K562 (cell line): Measurements from ENCODE around the gene AKT1.

Source experiments
- EP300 ChIP-seq: IDR thresholded peaks from 2 replicates; pipeline ENCODE4 v1.6.1; 2012; ENCODE audit warnings: low read length, improper control_type of control experiment
- ESRRA ChIP-seq: fragments of 450-650 bp; IDR thresholded peaks from 2 replicates; pipeline ENCODE4 v1.6.1; 2014; ENCODE audit warnings: low read depth, mild to moderate bottlenecking, moderate library complexity, borderline replicate concordance
- GABPB1 ChIP-seq: sonication (generic); formaldehyde crosslinking; IDR thresholded peaks from 2 replicates; pipeline ENCODE4 v1.8.0; 2022; ENCODE audit warnings: mild to moderate bottlenecking, missing genetic modification reagents
- NR4A1 ChIP-seq, 2 experiments: fragments of 250-450 bp in 1 of 2; fragments of 450-650 bp in 1 of 2; sonication (Bioruptor Pico) in 1 of 2; IDR thresholded peaks; 2 replicates each; pipeline versions ENCODE4 v1.4.0 to v1.6.1; 2016 to 2020; ENCODE audit warnings: mild to moderate bottlenecking in 2 of 2, missing compliant biosample characterization in 1 of 2, missing genetic modification characterization in 1 of 2, moderate library complexity in 1 of 2
- POLR2A ChIP-seq: fragments of 450-650 bp; conservative IDR thresholded peaks from 2 replicates; pipeline ENCODE4 v1.6.1; 2016
- POU5F1 ChIP-seq: fragments of 150-350 bp; IDR thresholded peaks from 2 replicates; pipeline ENCODE4 v1.6.1; 2014; ENCODE audit warnings: borderline replicate concordance, low read length, low read depth, mild to moderate bottlenecking; ENCODE audit not compliant: partially characterized antibody
- THRB ChIP-seq: fragments of 450-650 bp; formaldehyde crosslinking; conservative IDR thresholded peaks from 2 replicates; pipeline ENCODE4 v1.4.0; 2022; ENCODE audit warnings: mild to moderate bottlenecking, missing genetic modification characterization
- ZNF239 ChIP-seq: fragments of 250-450 bp; sonication (Bioruptor Pico); IDR thresholded peaks from 2 replicates; pipeline ENCODE4 v1.4.0; 2020; ENCODE audit warnings: mild to moderate bottlenecking
- ZNF274 ChIP-seq: IDR thresholded peaks from 2 replicates; pipeline ENCODE4 v1.6.1; 2011; ENCODE audit warnings: low read depth, mild to moderate bottlenecking, low read length, moderate library complexity, borderline replicate concordance
- ZNF311 ChIP-seq: fragments of 250-450 bp; sonication (Bioruptor Pico); IDR thresholded peaks from 2 replicates; pipeline ENCODE4 v1.4.0; 2020; ENCODE audit warnings: mild to moderate bottlenecking, moderate library complexity
- TF ChIP-seq, protein P1 (sequence below), 3 experiments: IDR thresholded peaks in 2 of 3; conservative IDR thresholded peaks in 1 of 3; 2 replicates each; pipeline ENCODE4 v1.5.1; 2011 to 2012; ENCODE audit warnings: low read length in 3 of 3, mild to moderate bottlenecking in 3 of 3, control low read depth in 2 of 3, improper control_type of control experiment in 1 of 3, inconsistent platforms in 1 of 3, low read depth in 1 of 3, mixed read lengths in 1 of 3, moderate library complexity in 1 of 3; ENCODE audit not compliant: insufficient read depth in 2 of 3
- TF ChIP-seq, protein P2 (sequence below), 2 experiments: fragments of 450-650 bp in 1 of 2; sonication (generic) in 1 of 2; formaldehyde crosslinking in 1 of 2; IDR thresholded peaks in 1 of 2; conservative IDR thresholded peaks in 1 of 2; 2 replicates each; pipeline versions ENCODE4 v1.6.1 to v1.8.1; 2016 to 2023; ENCODE audit warnings: mild to moderate bottlenecking in 2 of 2, moderate library complexity in 2 of 2, inconsistent platforms in 1 of 2, missing genetic modification reagents in 1 of 2
- TF ChIP-seq, protein P3 (sequence below): fragments of 450-650 bp; formaldehyde crosslinking; IDR thresholded peaks from 2 replicates; pipeline ENCODE4 v1.4.0; 2022; ENCODE audit warnings: missing genetic modification characterization

- TF ChIP-seq THRB (CRISPR knock-in tag) (no peak), ZNF274 (no peak), ESRRA (peak; percentile 39; the same call in 1 of the 2 replicates), NR4A1 (CRISPR knock-in tag; IDR thresholded peaks at IDR 0.05) (no peak), NR4A1 (tag; IDR thresholded peaks at IDR 0.05) (no peak), ZNF311 (CRISPR knock-in tag) (no peak), POLR2A (peak; percentile 61), EP300 (no peak), GABPB1 (CRISPR knock-in tag) (peak; percentile 33; the same call in 1 of the 2 replicates), ZNF239 (CRISPR knock-in tag) (no peak), POU5F1 (no peak)
- TF ChIP-seq, protein P1, sequence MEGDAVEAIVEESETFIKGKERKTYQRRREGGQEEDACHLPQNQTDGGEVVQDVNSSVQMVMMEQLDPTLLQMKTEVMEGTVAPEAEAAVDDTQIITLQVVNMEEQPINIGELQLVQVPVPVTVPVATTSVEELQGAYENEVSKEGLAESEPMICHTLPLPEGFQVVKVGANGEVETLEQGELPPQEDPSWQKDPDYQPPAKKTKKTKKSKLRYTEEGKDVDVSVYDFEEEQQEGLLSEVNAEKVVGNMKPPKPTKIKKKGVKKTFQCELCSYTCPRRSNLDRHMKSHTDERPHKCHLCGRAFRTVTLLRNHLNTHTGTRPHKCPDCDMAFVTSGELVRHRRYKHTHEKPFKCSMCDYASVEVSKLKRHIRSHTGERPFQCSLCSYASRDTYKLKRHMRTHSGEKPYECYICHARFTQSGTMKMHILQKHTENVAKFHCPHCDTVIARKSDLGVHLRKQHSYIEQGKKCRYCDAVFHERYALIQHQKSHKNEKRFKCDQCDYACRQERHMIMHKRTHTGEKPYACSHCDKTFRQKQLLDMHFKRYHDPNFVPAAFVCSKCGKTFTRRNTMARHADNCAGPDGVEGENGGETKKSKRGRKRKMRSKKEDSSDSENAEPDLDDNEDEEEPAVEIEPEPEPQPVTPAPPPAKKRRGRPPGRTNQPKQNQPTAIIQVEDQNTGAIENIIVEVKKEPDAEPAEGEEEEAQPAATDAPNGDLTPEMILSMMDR (IDR thresholded peaks at IDR 0.05 in 2 of 3, conservative IDR thresholded peaks at IDR 0.05 in 1 of 3; ENCODE audit: insufficient read depth in 2 of 3, low read depth in 1 of 3, low read length in 3 of 3) = no peak
- TF ChIP-seq, protein P2, sequence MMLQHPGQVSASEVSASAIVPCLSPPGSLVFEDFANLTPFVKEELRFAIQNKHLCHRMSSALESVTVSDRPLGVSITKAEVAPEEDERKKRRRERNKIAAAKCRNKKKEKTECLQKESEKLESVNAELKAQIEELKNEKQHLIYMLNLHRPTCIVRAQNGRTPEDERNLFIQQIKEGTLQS (IDR thresholded peaks at IDR 0.05) = peak; percentile 65
- TF ChIP-seq, protein P2 (CRISPR knock-in tag; conservative IDR thresholded peaks at IDR 0.05) = no peak
- TF ChIP-seq, protein P3, sequence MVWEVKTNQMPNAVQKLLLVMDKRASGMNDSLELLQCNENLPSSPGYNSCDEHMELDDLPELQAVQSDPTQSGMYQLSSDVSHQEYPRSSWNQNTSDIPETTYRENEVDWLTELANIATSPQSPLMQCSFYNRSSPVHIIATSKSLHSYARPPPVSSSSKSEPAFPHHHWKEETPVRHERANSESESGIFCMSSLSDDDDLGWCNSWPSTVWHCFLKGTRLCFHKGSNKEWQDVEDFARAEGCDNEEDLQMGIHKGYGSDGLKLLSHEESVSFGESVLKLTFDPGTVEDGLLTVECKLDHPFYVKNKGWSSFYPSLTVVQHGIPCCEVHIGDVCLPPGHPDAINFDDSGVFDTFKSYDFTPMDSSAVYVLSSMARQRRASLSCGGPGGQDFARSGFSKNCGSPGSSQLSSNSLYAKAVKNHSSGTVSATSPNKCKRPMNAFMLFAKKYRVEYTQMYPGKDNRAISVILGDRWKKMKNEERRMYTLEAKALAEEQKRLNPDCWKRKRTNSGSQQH (CRISPR knock-in tag) = no peak
These were observed 42.6 kb downstream of the AKT1 start, which contains the start of gene SIVA1 for GRCh38 chr14:104752735-104753527.
